GM19455 (cell line): Measurements from ENCODE around the gene HHLA2.

Experiments used
- ATAC-seq: cut with Tn5 transposase; IDR thresholded peaks from one replicate; pipeline ENCODE4 v1.9.1; 2021; ENCODE audit not compliant: unreplicated experiment

Gene HHLA2

DNA sequence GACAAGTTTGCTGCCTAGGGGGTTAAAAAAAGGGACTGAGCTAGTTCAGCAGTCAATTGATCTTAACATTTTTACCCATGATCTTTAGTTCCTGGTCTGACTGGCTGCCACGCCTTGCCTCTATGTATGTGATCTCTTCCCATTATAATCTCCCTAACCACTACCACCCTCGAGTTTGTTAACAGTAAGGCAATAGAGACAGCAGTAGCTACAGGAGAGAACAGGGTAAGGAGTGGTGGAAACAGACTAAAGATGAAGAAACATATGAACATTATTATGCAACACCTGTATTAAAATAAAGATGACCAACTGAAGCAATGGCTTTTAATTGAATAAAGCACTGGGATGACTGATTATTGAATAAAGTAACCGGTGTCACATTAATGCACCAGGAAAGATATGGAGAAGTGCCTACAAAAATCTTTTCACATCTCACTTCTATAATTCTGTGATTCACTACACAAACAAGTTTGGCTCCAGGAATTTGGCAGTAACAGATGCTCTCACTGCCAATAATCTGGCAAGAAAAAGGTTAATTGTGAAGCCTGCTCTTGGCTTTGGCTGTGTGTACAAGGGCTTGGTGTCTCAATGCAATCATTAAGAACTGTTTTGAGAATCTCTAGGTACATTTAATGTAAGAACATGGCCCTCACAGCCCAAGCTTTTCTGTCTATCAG, 95.7 kb downstream of the HHLA2 start:
- ATAC-seq: no peak

GRCh38 chr3:108393128-108393900, 97.0 kb downstream of the HHLA2 start:
- ATAC-seq: no peak

GRCh38 chr3:108394016-108394415, 97.7 kb downstream of the HHLA2 start:
- ATAC-seq: no peak

DNA sequence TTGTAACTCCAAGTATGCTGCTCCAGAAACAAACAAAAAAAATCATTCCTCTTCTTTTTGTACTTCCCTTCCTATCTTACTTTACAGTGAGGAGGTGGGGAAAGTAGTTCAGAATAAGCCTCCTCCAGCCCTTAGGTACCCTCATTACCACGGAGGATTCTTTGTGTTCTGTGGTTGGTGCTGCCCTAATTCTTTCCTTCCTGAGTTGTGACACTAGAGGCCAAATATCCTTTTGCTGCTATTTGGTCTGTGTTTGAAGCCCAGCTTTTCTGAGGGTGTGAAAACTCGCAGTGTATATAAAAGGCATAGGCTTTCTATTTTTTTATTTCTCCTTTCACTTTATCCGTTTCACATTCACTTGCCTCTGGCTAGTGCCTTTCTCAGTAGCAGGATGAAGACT, 98.2 kb downstream of the HHLA2 start:
- ATAC-seq: no peak

GRCh38 chr3:108396336-108396735, 100.0 kb downstream of the HHLA2 start:
- ATAC-seq: no peak

DNA sequence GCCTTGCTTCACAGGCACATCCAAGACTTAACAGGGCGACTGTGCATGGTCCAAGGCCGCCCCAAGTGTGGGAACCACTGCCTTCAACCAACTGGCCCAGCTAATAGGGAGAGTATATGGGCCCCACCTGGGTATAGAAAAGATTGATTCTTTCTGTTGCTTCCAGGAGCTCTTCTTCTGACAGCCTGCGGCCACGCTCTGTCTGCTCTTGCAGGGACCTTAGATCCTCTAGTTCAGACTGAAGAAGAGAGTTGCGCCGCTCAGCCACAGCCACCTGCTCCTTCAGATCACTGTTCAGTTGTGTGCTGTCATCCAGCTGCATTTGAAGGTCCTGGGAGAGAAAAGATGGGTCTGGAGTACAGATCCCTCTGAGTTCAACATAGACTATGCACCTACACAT, 102.2 kb downstream of the HHLA2 start:
- ATAC-seq: no peak

DNA sequence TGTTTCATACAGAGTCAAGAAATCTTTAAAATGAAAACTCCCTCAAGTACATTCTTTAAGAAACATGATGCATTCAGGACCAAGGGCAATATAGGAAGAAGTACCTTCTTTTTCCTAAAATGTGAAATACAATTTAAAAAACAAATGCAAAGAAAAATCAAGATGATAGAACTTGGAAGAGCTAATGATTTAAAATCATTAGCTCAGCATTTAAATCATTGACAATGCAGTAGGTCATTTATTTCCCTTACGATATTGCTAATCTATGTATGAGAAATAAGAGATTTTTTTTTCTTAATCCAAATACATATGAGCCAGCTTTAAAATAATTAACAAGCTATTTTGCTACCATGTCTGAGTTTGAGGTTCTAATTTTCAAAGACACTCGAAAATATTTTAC, 105.5 kb downstream of the HHLA2 start:
- no peak for ATAC-seq

GRCh38 chr3:108403198-108403597, 106.8 kb downstream of the HHLA2 start:
- no peak for ATAC-seq

DNA sequence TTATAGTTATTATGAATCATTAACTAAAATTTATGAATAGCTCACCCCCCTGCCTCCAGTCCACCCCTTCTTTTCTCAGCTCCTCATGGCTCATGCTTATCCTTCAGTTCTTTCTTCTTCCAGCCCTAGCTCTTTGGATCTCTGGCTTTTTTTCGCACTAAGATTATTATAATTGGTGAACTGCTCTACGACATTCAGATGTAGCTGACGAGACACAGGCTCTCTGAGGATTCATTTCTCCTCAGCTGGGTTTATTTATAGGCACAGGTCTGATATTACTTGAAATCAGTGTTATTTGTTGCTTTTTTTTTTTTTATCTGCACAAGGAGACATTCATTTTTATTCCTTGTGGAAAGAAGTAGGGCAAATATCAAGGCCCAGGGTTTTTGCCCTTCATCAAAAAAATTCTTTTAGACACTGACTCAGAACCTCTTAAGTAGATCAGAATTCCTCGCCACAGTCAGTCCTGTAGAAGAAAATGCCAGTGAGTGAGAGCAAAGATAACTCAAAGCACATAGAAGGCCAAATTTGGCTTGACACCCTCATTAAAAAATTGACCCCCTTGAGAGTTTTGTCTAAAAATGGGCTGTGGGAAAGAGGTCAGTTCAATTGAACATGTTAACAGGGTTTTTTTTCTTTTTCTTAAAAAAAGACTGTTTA, 107.5 kb downstream of the HHLA2 start:
- no peak for ATAC-seq

- ATAC-seq: no peak
Observed at GRCh38 chr3:108404368-108404767, 108.0 kb downstream of the HHLA2 start.

- peak; percentile 25 for ATAC-seq
Observed at GRCh38 chr3:108406063-108406660, 109.8 kb downstream of the HHLA2 start.

GRCh38 chr3:108406661-108407206, 110.4 kb downstream of the HHLA2 start:
- peak; percentile 97 for ATAC-seq

DNA sequence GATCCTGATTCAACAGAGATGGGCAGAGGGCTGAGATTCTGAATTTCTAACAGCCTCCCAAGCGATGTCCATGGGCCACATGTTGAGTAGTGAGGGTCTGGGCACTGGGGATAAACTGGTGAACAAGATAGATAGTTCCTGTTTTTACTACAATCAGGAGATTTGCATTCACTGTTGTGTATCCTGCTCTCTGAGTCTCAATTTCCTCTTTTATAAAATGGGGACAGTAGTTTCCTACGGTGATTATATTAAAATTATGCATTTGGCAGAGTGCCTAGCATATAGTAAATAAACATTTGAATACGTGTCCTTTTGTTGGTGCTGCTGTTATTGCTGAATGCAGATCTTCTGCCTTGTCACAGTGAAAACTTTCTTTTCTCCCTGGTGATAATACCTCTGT, 111.5 kb downstream of the HHLA2 start:
- ATAC-seq: no peak

DNA sequence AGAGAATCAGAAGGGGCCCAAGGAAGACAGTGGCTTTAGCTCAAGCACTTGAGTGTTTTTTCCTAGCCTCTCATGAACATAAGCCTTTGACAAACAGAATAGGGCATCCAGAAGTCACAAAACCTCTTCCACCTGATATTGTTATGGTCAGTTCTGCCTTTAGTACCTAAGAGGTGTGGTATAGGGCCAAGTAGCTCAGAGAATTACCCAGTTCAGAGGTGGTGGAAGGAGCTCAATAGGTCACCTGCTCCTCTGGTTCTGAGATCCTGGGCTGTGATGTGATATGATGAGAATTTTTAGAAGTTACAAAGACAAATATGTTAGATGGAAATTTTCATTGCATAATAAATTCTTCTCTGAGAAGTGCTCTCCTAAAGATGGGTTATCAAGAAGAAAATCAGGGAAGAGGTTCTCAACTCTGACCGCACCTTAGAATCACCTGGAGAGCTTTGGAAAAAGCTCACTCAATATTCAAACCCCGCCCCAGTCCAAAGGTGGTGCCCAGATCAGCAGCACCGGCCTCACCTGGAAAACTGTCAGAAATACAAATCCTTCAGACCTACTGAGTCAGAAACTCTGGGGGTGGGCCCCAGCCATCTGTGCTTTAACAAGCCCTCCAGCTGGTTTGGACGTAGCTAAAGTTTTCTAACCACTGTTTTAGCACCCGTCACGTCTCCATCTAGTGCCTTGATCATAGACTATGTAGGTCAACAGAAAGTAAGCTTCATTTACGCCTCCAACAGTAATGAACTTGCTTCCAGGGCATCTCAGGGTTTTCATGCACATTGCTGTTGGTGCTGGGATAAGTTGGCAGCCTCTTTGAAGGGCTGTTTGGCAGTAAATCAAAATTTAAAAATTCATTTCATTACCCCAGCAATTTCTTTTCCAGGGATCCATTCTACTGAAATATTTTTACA, 112.8 kb downstream of the HHLA2 start:
- no peak for ATAC-seq

DNA sequence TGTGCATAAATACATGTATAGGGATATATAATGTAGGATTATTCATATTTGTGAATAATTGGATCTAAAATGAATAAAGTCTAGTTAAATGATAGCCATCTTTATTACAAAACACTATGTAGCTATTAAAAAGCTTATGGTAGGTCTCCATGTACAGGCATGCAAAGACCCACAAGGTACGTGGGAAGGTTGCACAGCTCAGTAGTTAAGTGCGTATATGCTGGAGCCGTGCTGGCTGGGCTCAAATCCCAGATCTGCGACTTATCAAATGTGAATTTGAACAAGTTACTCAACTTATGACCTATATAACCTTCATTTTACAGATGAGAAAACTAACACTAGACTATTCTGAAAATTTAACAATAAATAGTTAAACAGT, 113.4 kb downstream of the HHLA2 start:
- no peak for ATAC-seq

DNA sequence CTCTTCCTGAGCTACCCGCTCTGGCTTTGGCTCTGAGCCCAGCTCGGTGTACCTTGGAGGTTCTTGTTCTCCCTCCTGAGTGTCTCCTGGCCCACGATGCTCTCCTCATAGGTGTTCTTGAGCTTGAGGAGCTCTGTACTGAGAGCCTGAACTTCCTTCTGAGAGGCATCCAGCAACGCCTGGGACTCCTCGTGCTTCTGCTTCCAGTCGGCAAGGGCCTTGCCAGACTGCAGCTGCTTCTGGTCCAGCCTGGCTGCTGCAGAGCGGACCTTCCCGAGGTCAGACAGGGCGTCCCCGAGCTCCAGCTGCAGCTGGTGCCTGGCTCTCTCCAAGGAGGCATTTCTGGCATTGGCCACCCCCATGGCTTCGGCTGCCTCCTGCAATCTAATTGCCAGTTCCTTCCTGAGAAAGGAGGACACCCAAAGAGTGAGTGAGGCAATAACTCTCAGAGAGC, 114.2 kb downstream of the HHLA2 start:
- ATAC-seq: no peak

DNA sequence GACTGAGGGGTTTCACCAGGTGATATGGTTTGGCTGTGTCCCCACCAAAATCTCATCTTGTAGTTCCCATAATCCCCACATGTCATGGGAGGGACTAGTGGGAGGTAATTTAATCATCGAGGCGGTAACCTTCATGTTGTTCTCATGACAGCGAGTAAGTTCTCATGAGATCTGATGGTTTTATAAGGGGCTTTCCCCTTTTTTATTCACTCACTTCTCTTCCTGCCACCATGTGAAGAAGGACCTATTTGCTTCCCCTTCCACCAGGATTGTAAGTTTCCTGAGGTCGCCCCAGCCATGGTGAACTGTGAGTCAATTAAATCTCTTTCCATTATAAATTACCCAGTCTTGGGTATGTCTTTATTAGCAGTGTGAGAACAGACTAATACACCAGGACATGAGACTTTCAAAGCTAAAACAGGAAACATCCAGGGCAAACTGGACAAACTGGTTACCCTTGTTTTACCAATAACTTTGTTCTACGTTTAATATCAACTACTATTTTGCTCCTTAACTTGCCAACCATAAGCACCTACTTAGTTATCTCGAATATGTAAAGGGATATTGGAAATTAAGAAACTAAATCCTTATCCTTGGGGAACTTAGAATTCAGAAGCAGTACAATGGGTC, 115.9 kb downstream of the HHLA2 start:
- no peak for ATAC-seq

- no peak for ATAC-seq
Observed at GRCh38 chr3:108414007-108414406, 117.7 kb downstream of the HHLA2 start.

GRCh38 chr3:108415661-108416060, 119.3 kb downstream of the HHLA2 start:
- ATAC-seq: no peak
